Peyer's patch (tissue), 4 donors: ENCODE measurements around the gene GNRH2. TPM values are rescaled to one million over a fixed set of nuclear protein-coding genes. Genes with fewer than 3 reads are reported as not detected.

Source experiments
- DNase-seq, 3 donors: peaks; one replicate each; pipeline ENCODE4 v3.0.0-alpha.2; 2017 to 2019
- H3K27ac ChIP-seq, 4 donors: fragments of 200-600 bp; sonication (generic); one replicate each; pipeline ENCODE4 v1.5.1; 2016 to 2019
- H3K27me3 ChIP-seq, 2 donors: fragments of 200-600 bp; sonication (generic); one replicate each; pipeline ENCODE4 v1.5.1; 2019
- H3K36me3 ChIP-seq, 3 donors: fragments of 200-600 bp; sonication (generic); one replicate each; pipeline ENCODE4 v1.5.1; 2016 to 2019
- H3K4me1 ChIP-seq, 4 donors: fragments of 200-600 bp; sonication (generic); one replicate each; pipeline ENCODE4 v1.5.1; 2016 to 2019
- H3K4me3 ChIP-seq, 4 donors: fragments of 200-600 bp; sonication (generic); 1 replicate in 3 of 4; 2 replicates in 1 of 4; pipeline ENCODE4 v1.5.1; 2016 to 2019; ENCODE audit warnings: mild to moderate bottlenecking in 1 of 4
- H3K9me3 ChIP-seq, 4 donors: fragments of 200-600 bp; sonication (generic); one replicate each; pipeline ENCODE4 v1.5.1; 2016 to 2019; ENCODE audit warnings: mild to moderate bottlenecking in 1 of 4
- POLR2A ChIP-seq, 2 donors: fragments of 450-650 bp; IDR thresholded peaks; one replicate each; pipeline ENCODE4 v1.5.1; 2017; ENCODE audit warnings: antibody characterized with exemption in 2 of 2, mild to moderate bottlenecking in 2 of 2, moderate library complexity in 2 of 2
- total RNA-seq, 4 donors: library from RNA; depleted of rRNA; stranded (reverse); fragments of >200 nt; gene quantifications; one replicate each; pipeline ENCODE4 v1.1.0, GENCODE V29; 2016
- TF ChIP-seq, protein P1 (sequence below), 6 experiments: fragments of 450-650 bp in 4 of 6; fragments of 200-600 bp in 2 of 6; sonication (generic) in 1 of 6; IDR thresholded peaks; one replicate each; pipeline ENCODE4 v1.5.1; 2017 to 2019; ENCODE audit warnings: antibody characterized with exemption in 6 of 6, mild to moderate bottlenecking in 3 of 6, moderate library complexity in 1 of 6

The GNRH2 gene
- total RNA-seq, 4 donors from 2014 or later, result not detected

DNA sequence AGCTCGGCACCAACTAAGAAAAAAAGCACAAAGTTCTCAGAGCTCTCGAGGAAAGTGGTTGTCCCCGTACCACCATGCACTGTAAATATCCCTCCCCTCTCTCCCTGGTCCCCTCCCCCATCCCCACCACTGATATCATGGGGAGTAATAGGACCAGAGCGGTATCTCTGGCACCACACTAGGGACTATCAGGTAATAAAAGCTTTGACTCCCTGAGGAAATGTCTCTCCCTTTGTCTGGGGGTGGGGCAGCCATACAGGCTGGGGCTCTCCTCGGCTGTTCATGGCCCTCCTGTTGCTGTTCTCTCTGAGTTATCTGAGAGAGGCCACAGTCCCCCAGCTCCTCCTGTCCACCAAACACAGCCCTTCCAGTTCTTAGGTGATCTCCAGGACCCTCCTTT is 5.0 kb upstream of the GNRH2 start:
- H3K4me1 ChIP-seq, result peaks cover 0 to 4% (median 0%) of the 10 kb centered on the region in 4 donors
- DNase-seq, result no peak
- no peak overlapping the region for H3K4me3 ChIP-seq
- TF ChIP-seq POLR2A (IDR thresholded peaks at IDR 0.05), result no peak
- TF ChIP-seq, protein P1, sequence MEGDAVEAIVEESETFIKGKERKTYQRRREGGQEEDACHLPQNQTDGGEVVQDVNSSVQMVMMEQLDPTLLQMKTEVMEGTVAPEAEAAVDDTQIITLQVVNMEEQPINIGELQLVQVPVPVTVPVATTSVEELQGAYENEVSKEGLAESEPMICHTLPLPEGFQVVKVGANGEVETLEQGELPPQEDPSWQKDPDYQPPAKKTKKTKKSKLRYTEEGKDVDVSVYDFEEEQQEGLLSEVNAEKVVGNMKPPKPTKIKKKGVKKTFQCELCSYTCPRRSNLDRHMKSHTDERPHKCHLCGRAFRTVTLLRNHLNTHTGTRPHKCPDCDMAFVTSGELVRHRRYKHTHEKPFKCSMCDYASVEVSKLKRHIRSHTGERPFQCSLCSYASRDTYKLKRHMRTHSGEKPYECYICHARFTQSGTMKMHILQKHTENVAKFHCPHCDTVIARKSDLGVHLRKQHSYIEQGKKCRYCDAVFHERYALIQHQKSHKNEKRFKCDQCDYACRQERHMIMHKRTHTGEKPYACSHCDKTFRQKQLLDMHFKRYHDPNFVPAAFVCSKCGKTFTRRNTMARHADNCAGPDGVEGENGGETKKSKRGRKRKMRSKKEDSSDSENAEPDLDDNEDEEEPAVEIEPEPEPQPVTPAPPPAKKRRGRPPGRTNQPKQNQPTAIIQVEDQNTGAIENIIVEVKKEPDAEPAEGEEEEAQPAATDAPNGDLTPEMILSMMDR (IDR thresholded peaks at IDR 0.05), result no peak
- H3K27me3 ChIP-seq, result no peaks in the 10 kb centered on the region
- H3K9me3 ChIP-seq, result no peaks in the 10 kb centered on the region
- H3K36me3 ChIP-seq, result peaks cover 0 to 61% (median 0%) of the 10 kb centered on the region in 3 donors
- H3K27ac ChIP-seq, result no peak overlapping the region

DNA sequence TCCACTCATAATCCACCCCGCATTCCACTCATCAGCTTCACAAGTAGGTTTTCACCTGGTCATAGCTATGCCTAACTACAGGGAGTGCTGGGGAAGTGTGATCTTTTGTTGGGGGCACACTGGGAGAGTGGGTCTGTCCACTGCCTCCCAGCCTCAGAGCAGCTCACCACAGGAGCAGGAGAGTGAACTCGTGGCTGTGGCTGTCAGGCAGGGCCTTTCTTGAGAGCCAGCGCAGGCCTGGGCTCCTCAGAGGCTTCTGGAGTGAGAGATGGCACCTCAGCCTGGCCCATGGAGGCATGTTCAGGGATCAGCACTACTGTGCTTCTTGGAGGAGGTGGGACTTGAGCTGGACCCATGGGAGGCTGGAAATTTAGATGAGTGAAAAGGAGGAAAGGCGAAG is 4.0 kb upstream of the GNRH2 start:
- Histone ChIP-seq H3K27me3 (no peaks in the 10 kb centered on the region), H3K9me3 (no peaks in the 10 kb centered on the region), H3K36me3 (peaks cover 0 to 61% (median 0%) of the 10 kb centered on the region in 3 donors), H3K4me1 (peaks cover 0 to 4% (median 0%) of the 10 kb centered on the region in 4 donors), H3K27ac (no peak overlapping the region), H3K4me3 (no peak overlapping the region)
- DNase-seq, result no peak
- TF ChIP-seq, protein P1 (IDR thresholded peaks at IDR 0.05), result no peak
- no peak for TF ChIP-seq POLR2A (IDR thresholded peaks at IDR 0.05)

GRCh38 chr20:3040086-3040485 is 3.3 kb upstream of the GNRH2 start:
- H3K27ac ChIP-seq, result no peak overlapping the region
- no peak for DNase-seq
- H3K36me3 ChIP-seq, result peaks cover 0 to 58% (median 0%) of the 10 kb centered on the region in 3 donors
- H3K4me1 ChIP-seq, result peaks cover 0 to 4% (median 0%) of the 10 kb centered on the region in 4 donors
- TF ChIP-seq POLR2A (IDR thresholded peaks at IDR 0.05), result no peak
- TF ChIP-seq, protein P1 (IDR thresholded peaks at IDR 0.05), result no peak
- H3K9me3 ChIP-seq, result no peaks in the 10 kb centered on the region
- H3K4me3 ChIP-seq, result no peak overlapping the region
- H3K27me3 ChIP-seq, result no peaks in the 10 kb centered on the region

DNA sequence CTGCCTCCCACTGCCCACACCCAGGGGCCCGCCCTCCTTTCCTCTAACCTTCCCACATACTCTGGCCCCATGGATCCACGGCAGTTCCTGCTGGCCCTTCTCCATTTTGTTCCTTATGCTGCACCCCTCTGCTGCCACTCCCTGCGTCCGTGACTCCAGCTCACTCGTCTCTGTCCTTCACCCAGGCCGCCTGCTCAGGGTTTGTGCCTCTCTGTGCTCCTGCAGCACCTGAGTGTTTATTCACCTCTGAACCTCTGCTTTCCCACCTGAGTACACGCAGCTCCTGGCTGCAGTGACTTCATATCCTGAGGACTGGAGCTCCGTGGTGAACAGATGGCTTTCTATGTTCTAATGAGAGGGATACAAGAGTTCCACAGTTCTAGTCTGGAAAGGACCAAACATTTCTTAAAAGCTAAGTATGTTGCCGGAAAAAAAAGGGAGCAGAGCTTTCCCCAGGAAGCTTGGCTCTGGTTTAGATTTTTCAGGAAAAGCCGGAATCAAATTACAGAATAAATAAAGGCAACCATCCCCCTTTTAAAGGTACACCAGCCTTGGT is 1.5 kb upstream of the GNRH2 start:
- Histone ChIP-seq H3K4me1 (peaks cover 0 to 8% (median 4%) of the 10 kb centered on the region in 4 donors), H3K27ac (peak overlapping the region in 2 of 4 donors; percentile 30 to 41), H3K27me3 (no peaks in the 10 kb centered on the region), H3K4me3 (no peak overlapping the region), H3K36me3 (peaks cover 0 to 39% (median 0%) of the 10 kb centered on the region in 3 donors), H3K9me3 (no peaks in the 10 kb centered on the region)
- TF ChIP-seq POLR2A (IDR thresholded peaks at IDR 0.05), result no peak
- TF ChIP-seq, protein P1 (IDR thresholded peaks at IDR 0.05), result no peak
- no peak for DNase-seq

GRCh38 chr20:3042625-3043024 is 797 bp upstream of the GNRH2 start:
- H3K4me3 ChIP-seq, result no peak overlapping the region
- peak overlapping the region in 2 of 4 donors; percentile 30 to 55 for H3K27ac ChIP-seq
- peaks cover 0 to 34% (median 0%) of the 10 kb centered on the region in 3 donors for H3K36me3 ChIP-seq
- TF ChIP-seq, protein P1 (IDR thresholded peaks at IDR 0.05), result no peak
- TF ChIP-seq POLR2A (IDR thresholded peaks at IDR 0.05), result no peak
- no peak for DNase-seq
- peaks cover 0 to 15% (median 7%) of the 10 kb centered on the region in 4 donors for H3K4me1 ChIP-seq
- no peaks in the 10 kb centered on the region for H3K9me3 ChIP-seq
- H3K27me3 ChIP-seq, result no peaks in the 10 kb centered on the region
